ENCODE data around the gene FOXO4.

FOXO4 gene

GRCh38 chrX:71057848-71058530, 37.7 kb upstream of the FOXO4 start:
- Histone ChIP-seq H3K27me3 (ENCODE audit: control insufficient read depth, insufficient read depth, low read length) (no peaks in the 10 kb centered on the region), H3K4me2 (ENCODE audit: low read length) (no peak overlapping the region), H3K9ac (no peak overlapping the region), H3K79me2 (peaks cover 2% of the 10 kb centered on the region), H3K9me3 (ENCODE audit: control insufficient read depth, low read length) (no peaks in the 10 kb centered on the region), H3K4me1 (no peaks in the 10 kb centered on the region), H2AFZ (no peak overlapping the region), H3K27ac (no peak overlapping the region), H3K4me3 (ENCODE audit: low read depth, low read length) (no peak overlapping the region), H3K36me3 (ENCODE audit: control insufficient read depth, insufficient read depth, low read length) (no peaks in the 10 kb centered on the region)
- no peak for TF ChIP-seq CTCF (IDR thresholded peaks at IDR 0.05)

GRCh38 chrX:71060127-71060526, 35.5 kb upstream of the FOXO4 start:
- no peaks in the 10 kb centered on the region for H3K36me3 ChIP-seq (ENCODE audit: control insufficient read depth, insufficient read depth, low read length)
- no peak overlapping the region for H3K4me3 ChIP-seq (ENCODE audit: low read depth, low read length)
- no peak overlapping the region for H3K27ac ChIP-seq
- H3K9me3 ChIP-seq (ENCODE audit: control insufficient read depth, low read length): no peaks in the 10 kb centered on the region
- H2AFZ ChIP-seq: no peak overlapping the region
- H3K4me2 ChIP-seq (ENCODE audit: low read length): no peak overlapping the region
- H3K79me2 ChIP-seq: peaks cover 4% of the 10 kb centered on the region
- peaks cover 4% of the 10 kb centered on the region for H3K4me1 ChIP-seq
- no peak overlapping the region for H3K9ac ChIP-seq
- H3K27me3 ChIP-seq (ENCODE audit: control insufficient read depth, insufficient read depth, low read length): no peaks in the 10 kb centered on the region
- TF ChIP-seq CTCF (IDR thresholded peaks at IDR 0.05): no peak

- Histone ChIP-seq H2AFZ (peak overlapping the region; percentile 85), H3K4me3 (ENCODE audit: low read depth, low read length) (peak overlapping the region; percentile 76), H3K9me3 (ENCODE audit: control insufficient read depth, low read length) (no peaks in the 10 kb centered on the region), H3K36me3 (ENCODE audit: control insufficient read depth, insufficient read depth, low read length) (no peaks in the 10 kb centered on the region), H3K27me3 (ENCODE audit: control insufficient read depth, insufficient read depth, low read length) (no peaks in the 10 kb centered on the region), H3K4me1 (peaks cover 4% of the 10 kb centered on the region), H3K9ac (no peak overlapping the region), H3K27ac (peak overlapping the region; percentile 87), H3K79me2 (peaks cover 8% of the 10 kb centered on the region), H3K4me2 (ENCODE audit: low read length) (peak overlapping the region; percentile 62)
- TF ChIP-seq CTCF (IDR thresholded peaks at IDR 0.05): no peak
Measured at GRCh38 chrX:71067089-71067488, 28.6 kb upstream of the FOXO4 start.

GRCh38 chrX:71067712-71068043, 28.0 kb upstream of the FOXO4 start:
- Histone ChIP-seq H3K4me1 (peaks cover 4% of the 10 kb centered on the region), H2AFZ (peak overlapping the region; percentile 85), H3K9ac (no peak overlapping the region), H3K79me2 (peaks cover 8% of the 10 kb centered on the region), H3K27me3 (ENCODE audit: control insufficient read depth, insufficient read depth, low read length) (no peaks in the 10 kb centered on the region), H3K36me3 (ENCODE audit: control insufficient read depth, insufficient read depth, low read length) (no peaks in the 10 kb centered on the region), H3K27ac (peak overlapping the region; percentile 87), H3K9me3 (ENCODE audit: control insufficient read depth, low read length) (no peaks in the 10 kb centered on the region), H3K4me3 (ENCODE audit: low read depth, low read length) (peak overlapping the region; percentile 76), H3K4me2 (ENCODE audit: low read length) (peak overlapping the region; percentile 62)
- no peak for TF ChIP-seq CTCF (IDR thresholded peaks at IDR 0.05)
